ENCODE results near the gene ZNF385B. TPM values are rescaled to one million over a fixed set of nuclear protein-coding genes. Genes with fewer than 3 reads are reported as not detected.
"Not testable (repeated sequence)": the region's sequence is repeated elsewhere in the genome, so short reads cannot be mapped to it uniquely, and the experiment has no call there.

The ZNF385B gene
- total RNA-seq, 1 donor from 2014 or later, result not detected

DNA sequence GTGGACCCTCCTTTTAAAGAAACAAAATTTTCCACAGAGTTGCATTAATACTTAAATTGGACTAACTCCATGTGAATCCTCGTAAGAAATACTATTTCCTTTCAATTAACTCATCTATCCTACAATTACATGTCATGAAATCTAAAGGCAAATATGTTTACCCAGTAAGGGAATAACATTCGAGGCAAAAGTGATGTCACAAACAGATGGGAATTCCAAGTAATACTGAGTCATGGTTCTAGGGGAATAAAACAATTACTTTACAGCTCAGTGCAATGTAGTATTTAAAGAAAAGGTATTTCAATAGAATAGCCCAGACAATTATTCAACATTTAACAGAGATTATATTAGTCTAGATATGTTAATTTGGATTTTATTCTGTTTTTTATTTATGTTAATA lies 205.8 kb downstream of the ZNF385B start:
- Mint-ChIP-seq H3K4me1 (no peaks in the 10 kb centered on the region), H3K27me3 (no peaks in the 10 kb centered on the region), H3K4me3 (no peak overlapping the region), H3K36me3 (ENCODE audit: low read depth) (no peaks in the 10 kb centered on the region), H3K9me3 (no peaks in the 10 kb centered on the region), H3K27ac (no peak overlapping the region)
- intact Hi-C loops (cut with micrococcal nuclease), result no loop called here
- DNase-seq, result no peak

DNA sequence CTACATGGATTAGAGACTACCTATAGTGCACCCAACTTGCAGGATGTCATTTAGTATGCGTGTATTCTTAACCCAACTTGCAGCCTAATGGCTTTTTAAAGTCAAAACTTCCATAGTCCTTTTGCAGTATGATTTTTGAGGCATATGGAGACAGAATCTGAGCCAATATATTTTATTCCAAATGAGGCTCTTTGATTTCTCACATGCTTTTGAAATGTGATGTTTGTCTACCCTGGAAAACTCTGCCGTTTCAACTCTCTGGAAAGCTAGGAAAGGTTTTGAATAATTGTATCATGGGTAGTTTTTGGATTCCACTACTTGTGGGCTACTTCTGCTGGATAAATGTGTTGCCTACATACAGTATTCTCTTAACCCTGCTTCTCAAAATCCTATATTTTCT lies 206.6 kb downstream of the ZNF385B start:
- H3K9me3 Mint-ChIP-seq, result no peaks in the 10 kb centered on the region
- H3K27me3 Mint-ChIP-seq, result no peaks in the 10 kb centered on the region
- intact Hi-C loops (cut with micrococcal nuclease), result no loop called here
- H3K4me3 Mint-ChIP-seq, result no peak overlapping the region
- no peaks in the 10 kb centered on the region for H3K4me1 Mint-ChIP-seq
- H3K27ac Mint-ChIP-seq, result no peak overlapping the region
- no peaks in the 10 kb centered on the region for H3K36me3 Mint-ChIP-seq (ENCODE audit: low read depth)
- DNase-seq, result no peak

DNA sequence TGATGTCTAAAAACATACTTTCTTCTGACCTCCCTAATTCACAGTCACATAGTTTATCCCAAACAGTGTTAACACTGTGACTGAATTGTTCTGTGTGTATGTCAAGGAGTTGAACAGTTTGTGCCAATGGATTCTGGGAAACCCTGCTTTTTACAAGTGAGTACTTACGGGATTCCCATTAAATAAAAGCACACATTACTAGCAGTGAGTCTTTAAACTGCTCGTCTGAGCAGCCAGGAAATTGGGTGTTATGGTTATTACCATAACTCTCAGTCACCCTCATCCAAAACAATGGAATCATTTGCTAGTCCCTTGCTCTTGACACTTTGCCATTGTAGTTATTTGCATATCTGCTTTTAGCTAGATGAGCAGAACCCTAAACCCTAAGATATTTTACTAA lies 209.1 kb downstream of the ZNF385B start:
- Mint-ChIP-seq H3K36me3 (ENCODE audit: low read depth) (no peaks in the 10 kb centered on the region), H3K9me3 (no peaks in the 10 kb centered on the region), H3K4me3 (no peak overlapping the region), H3K27me3 (no peaks in the 10 kb centered on the region), H3K27ac (no peak overlapping the region), H3K4me1 (no peaks in the 10 kb centered on the region)
- DNase-seq, result no peak
- intact Hi-C loops (cut with micrococcal nuclease), result no loop called here

DNA sequence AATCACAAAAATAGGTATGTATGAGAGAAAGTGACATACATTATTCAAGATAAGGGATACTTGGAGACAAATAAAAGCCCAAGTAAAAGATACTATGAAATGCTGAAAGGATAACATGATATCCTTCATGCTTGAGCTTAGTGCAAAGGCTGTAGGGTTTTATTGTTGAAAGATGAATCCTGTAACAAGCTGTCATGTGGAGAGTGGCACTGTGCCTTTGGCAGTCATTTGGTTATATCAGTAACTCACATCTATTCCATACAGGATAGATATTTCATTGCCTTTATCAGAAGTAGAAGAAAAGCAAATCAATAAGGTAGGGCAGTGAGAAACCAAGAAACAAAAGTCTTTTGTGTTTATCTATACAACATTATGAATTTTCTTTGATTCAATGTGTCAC lies 211.0 kb downstream of the ZNF385B start:
- H3K27me3 Mint-ChIP-seq, result no peaks in the 10 kb centered on the region
- H3K9me3 Mint-ChIP-seq, result no peaks in the 10 kb centered on the region
- no peak overlapping the region for H3K27ac Mint-ChIP-seq
- H3K36me3 Mint-ChIP-seq (ENCODE audit: low read depth), result no peaks in the 10 kb centered on the region
- intact Hi-C loops (cut with micrococcal nuclease), result no loop called here
- DNase-seq, result no peak
- no peak overlapping the region for H3K4me3 Mint-ChIP-seq
- H3K4me1 Mint-ChIP-seq, result no peaks in the 10 kb centered on the region

DNA sequence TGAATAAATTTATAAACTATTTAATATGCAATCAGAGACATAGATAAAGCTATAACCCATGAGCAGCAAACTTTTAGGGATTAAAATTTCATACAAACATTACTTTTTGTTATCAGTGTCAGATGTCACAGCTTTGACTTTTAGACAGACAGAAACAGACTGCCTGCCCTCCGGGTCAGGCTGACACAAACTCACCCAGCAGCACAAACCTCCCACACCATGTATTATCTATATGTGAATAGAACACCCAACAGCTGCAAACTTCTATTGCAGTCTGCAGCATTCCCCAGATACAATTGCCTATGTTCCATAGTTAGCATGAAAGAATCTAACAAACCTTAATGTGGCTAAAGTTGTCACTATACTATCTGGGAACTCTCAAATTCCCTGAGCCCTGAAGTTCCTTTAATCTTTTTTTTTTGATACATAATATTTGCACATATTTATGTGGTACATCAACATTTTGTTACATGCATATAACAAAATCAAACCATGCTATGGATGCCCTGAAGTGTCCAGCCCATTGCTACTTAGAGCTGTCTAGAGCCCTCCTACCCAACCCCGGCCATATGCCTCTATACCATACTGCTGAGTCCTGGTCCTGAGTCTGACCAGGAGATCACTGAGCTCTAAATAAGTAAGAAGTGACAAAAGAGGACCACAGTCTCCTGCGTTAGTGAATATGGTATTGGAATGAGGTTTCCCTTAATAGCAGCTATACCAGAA lies 214.4 kb downstream of the ZNF385B start:
- intact Hi-C loops (cut with micrococcal nuclease), result no loop called here
- Mint-ChIP-seq H3K9me3 (no peaks in the 10 kb centered on the region), H3K4me3 (no peak overlapping the region), H3K4me1 (no peaks in the 10 kb centered on the region), H3K27me3 (no peaks in the 10 kb centered on the region), H3K36me3 (ENCODE audit: low read depth) (no peaks in the 10 kb centered on the region), H3K27ac (no peak overlapping the region)
- DNase-seq, result no peak

DNA sequence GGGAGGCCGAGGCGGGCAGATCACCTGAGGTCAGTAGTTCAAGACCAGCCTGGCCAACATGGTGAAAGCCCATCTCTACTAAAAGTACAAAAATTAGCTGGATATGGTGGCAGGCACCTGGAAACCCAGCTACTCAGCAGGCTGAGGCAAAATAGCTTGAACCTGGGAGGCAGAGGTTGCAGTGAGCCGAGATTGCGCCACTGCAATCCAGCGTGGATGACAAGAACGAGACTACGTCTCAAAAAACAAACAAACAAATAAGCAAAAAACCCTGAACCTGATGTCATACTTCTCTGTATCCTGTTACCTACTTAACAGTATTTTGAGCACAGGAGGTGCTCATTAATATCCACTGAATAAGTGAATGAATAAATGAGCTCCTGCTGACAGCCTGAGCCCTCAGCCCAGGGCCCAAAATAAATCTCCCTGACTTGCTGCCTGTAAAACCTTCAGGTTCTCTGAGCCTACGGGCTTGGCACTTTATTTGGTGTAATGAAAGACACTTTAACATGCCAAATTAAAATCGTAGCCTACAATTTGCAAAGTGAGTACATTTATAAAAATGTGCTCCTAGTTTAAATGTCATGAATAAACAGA lies 215.1 kb downstream of the ZNF385B start:
- no peak for DNase-seq
- no peak overlapping the region for H3K27ac Mint-ChIP-seq
- intact Hi-C loops (cut with micrococcal nuclease), result no loop called here
- no peak overlapping the region for H3K4me3 Mint-ChIP-seq
- no peaks in the 10 kb centered on the region for H3K27me3 Mint-ChIP-seq
- no peaks in the 10 kb centered on the region for H3K9me3 Mint-ChIP-seq
- no peaks in the 10 kb centered on the region for H3K4me1 Mint-ChIP-seq
- no peaks in the 10 kb centered on the region for H3K36me3 Mint-ChIP-seq (ENCODE audit: low read depth)

DNA sequence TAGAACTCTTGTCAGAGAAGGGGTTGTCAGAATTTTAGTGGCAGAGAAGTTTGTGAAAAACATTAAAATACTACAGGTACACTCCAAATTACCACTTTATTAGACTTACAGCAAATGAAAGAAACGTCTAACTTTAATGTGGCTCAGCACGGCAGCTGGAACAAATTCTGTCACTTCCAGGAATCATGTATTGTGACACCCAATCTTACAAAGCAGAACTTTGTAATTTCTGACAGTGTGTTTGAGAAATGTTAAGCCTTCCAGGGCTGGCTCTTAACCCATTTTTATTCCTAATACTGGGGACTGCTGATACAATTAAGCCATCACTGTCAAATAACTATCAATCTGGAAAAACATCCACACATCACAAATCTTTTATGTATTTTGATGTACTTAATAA lies 216.4 kb downstream of the ZNF385B start:
- H3K9me3 Mint-ChIP-seq, result no peaks in the 10 kb centered on the region
- no peaks in the 10 kb centered on the region for H3K36me3 Mint-ChIP-seq (ENCODE audit: low read depth)
- no peaks in the 10 kb centered on the region for H3K27me3 Mint-ChIP-seq
- intact Hi-C loops (cut with micrococcal nuclease), result no loop called here
- no peak overlapping the region for H3K27ac Mint-ChIP-seq
- H3K4me3 Mint-ChIP-seq, result no peak overlapping the region
- H3K4me1 Mint-ChIP-seq, result no peaks in the 10 kb centered on the region
- no peak for DNase-seq

DNA sequence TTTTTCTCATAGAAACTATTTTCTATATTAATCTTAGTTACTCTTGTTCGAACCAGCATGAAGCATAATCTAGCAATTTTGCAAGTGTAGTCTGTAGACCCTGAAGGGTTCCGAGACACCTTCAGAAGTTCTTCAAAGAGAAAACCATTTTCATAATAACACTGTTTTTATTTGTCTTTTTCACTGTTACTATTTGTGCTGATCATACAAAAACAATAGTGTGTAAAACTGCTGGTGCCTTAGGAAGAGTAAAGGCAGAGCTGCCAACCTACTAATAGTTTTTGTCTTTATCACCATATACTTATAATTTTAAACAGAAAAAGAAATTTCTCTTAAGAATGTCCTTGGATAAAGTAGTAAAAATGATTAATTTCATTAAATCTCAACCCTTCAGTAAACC lies 218.9 kb downstream of the ZNF385B start:
- Mint-ChIP-seq H3K27me3 (no peaks in the 10 kb centered on the region), H3K36me3 (ENCODE audit: low read depth) (no peaks in the 10 kb centered on the region), H3K4me3 (no peak overlapping the region), H3K4me1 (no peaks in the 10 kb centered on the region), H3K27ac (no peak overlapping the region), H3K9me3 (no peaks in the 10 kb centered on the region)
- intact Hi-C loops (cut with micrococcal nuclease), result no loop called here
- no peak for DNase-seq

DNA sequence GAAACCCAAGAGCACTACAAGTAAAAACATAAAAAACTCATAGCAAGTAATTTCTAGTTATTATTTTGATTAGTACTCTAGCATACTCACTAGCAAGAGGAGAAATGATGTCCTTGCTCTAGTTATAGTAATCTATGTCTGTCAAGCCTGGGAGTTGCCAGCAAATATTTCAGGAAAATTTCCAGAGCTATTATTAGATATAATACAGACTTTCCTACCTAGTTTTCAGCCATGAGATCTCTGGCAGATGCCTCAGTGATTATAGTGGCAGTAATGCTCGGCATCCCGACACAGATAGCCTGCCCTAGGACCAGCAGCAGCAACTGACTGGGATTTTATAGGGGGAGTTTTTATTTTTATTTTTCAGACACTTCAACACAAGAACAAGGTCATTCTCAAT lies 224.4 kb downstream of the ZNF385B start:
- intact Hi-C loops (cut with micrococcal nuclease), result no loop called here
- Mint-ChIP-seq H3K4me1 (no peaks in the 10 kb centered on the region), H3K9me3 (no peaks in the 10 kb centered on the region), H3K27ac (no peak overlapping the region), H3K27me3 (no peaks in the 10 kb centered on the region), H3K4me3 (no peak overlapping the region), H3K36me3 (ENCODE audit: low read depth) (no peaks in the 10 kb centered on the region)
- no peak for DNase-seq

DNA sequence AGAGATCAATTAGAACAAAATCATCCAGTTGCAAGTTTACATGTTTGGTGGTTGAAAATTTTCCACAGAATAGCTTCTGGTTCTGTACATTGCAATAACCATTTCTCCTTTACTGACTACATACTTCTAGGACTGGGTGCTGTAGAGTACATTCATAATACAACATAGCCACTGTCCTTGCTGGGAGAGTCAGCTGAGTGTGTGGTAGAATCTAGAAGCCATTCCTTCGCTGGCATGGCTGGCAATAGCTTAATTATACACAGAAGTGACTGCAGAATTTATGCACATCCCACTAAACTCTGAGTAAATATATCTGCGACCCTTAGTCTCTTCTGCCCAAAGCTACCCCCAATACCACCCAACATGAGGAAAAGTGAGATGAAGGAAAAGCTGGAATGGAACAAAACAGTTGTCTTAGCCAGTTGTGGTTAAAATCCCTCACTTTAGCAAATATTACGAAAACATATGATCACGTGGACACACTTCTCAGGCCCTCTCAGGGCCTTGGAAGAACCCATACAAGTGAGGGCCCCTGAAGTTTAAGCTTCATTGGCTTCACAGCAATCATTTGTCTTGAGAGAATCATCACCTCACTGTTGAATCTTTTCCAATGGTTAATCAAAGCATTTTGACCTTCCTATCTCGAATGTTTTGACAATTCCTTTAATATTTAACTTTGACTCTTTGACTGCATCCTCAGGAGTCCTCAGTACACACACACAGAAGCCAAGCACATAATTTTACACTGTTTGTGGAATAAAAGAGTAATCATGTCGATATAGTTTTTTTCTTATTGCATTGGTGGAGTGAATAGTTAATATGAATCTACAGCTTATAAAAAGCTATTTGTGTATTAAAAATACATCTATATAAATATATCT lies 225.1 kb downstream of the ZNF385B start:
- Mint-ChIP-seq H3K36me3 (ENCODE audit: low read depth) (no peaks in the 10 kb centered on the region), H3K4me3 (no peak overlapping the region), H3K4me1 (no peaks in the 10 kb centered on the region), H3K27ac (no peak overlapping the region), H3K27me3 (no peaks in the 10 kb centered on the region), H3K9me3 (no peaks in the 10 kb centered on the region)
- DNase-seq, result no peak
- intact Hi-C loops (cut with micrococcal nuclease), result no loop called here

DNA sequence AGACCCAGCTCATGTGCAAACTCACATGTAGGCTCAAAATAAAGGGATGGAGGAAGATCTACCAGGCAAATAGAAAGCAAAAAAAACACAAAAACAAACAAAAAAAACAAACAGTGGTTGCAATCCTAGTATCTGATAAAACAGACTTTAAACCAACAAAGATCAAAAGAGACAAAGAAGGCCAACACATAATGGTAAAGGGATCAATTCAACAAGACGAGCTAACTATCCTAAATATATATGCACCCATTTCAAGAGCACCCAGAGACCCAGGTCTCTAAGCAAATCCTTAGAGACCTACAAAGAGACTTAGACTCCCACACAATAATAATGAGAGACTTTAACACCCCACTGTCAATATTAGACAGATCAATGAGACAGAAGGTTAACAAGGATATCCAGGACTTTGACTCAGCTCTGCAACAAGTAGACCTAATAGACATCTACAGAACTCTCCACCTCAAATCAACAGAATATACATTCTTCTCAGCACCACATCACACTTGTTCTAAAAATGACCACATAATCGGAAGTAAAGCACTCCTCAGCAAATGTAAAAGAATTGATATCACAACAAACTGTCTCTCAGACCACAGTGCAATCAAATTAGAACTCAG lies 229.5 kb downstream of the ZNF385B start:
- H3K4me3 Mint-ChIP-seq; H3K36me3 Mint-ChIP-seq (ENCODE audit: low read depth); H3K9me3 Mint-ChIP-seq; H3K27ac Mint-ChIP-seq; intact Hi-C loops (cut with micrococcal nuclease); DNase-seq; H3K27me3 Mint-ChIP-seq; H3K4me1 Mint-ChIP-seq: not testable (repeated sequence)

DNA sequence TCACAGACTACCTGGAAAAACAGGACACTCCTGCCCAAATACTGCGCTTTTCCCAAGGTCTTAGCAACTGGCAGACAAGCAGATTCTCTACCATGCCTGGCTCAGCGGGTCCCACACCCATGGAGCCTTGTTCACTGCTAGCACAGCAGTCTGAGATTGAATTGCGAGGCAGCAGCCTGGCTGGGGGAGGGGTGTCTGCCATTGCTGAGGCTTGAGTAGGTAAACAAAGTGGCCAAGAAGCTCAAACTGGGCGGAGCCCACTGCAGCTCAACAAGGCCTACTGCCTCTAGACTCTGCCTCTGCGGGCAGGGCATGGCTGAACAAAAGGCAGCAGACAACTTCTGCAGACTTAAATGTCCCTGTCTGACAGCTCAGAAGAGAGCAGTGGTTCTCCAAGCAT lies 231.6 kb downstream of the ZNF385B start:
- H3K27me3 Mint-ChIP-seq; H3K36me3 Mint-ChIP-seq (ENCODE audit: low read depth); H3K4me1 Mint-ChIP-seq; H3K27ac Mint-ChIP-seq; DNase-seq; H3K9me3 Mint-ChIP-seq; H3K4me3 Mint-ChIP-seq; intact Hi-C loops (cut with micrococcal nuclease): not testable (repeated sequence)

DNA sequence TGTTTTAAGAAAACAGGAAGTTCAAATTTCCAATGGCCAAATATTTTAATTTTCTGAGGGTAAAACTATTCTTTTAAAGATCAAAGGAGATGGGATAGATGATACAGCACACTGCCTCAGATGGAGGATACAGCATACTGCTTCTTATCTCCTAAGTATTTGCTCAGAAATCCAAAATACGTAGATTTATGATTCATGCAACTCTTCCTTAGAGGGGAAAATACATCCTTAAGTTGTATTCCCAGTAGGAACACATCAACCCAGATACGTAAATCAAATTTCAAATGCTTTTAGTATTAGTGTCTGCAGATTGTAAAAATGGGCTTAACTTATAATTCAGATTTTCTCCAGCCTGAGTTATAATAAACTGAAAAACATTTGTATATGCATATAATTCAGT lies 235.2 kb downstream of the ZNF385B start:
- no peaks in the 10 kb centered on the region for H3K36me3 Mint-ChIP-seq (ENCODE audit: low read depth)
- H3K9me3 Mint-ChIP-seq, result no peaks in the 10 kb centered on the region
- no peak overlapping the region for H3K4me3 Mint-ChIP-seq
- no peak for DNase-seq
- no peaks in the 10 kb centered on the region for H3K4me1 Mint-ChIP-seq
- intact Hi-C loops (cut with micrococcal nuclease), result no loop called here
- no peak overlapping the region for H3K27ac Mint-ChIP-seq
- peaks cover 2% of the 10 kb centered on the region for H3K27me3 Mint-ChIP-seq

All from activated CD4-positive, alpha-beta T cell treated with anti-CD3 and anti-CD28 coated beads, Interleukin-2, amount 10 ng/mL, durations not matched to agents 24 days and 14 days (primary cell).